DMS 273 (cell line): ENCODE results near the gene CX3CR1.
"Not testable (repeated sequence)": the region's sequence is repeated elsewhere in the genome, so short reads cannot be mapped to it uniquely, and the experiment has no call there.

Experiments
- DNase-seq: peaks from one replicate; lab custom pipeline; 2025; ENCODE audit not compliant: unreplicated experiment; lab: John Stamatoyannopoulos, UW

The CX3CR1 gene

DNA sequence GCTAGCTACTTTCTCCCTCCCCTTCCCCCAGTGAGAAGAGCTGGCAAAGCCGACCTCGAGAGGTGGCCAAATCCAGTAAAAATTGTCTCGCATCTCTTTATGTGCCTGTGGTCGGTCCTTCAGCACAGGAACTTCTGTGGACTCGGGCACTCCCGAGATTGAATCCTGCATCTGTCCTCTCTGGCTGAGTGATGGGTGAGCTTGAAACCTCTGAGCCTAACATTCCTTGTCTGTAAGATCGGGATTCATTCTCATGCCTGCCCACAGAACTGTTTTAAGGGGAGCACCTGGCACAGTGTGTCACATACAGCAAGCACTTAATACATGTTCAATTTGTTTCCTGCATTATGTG, 11.3 kb downstream of the CX3CR1 start:
- no peak for DNase-seq

DNA sequence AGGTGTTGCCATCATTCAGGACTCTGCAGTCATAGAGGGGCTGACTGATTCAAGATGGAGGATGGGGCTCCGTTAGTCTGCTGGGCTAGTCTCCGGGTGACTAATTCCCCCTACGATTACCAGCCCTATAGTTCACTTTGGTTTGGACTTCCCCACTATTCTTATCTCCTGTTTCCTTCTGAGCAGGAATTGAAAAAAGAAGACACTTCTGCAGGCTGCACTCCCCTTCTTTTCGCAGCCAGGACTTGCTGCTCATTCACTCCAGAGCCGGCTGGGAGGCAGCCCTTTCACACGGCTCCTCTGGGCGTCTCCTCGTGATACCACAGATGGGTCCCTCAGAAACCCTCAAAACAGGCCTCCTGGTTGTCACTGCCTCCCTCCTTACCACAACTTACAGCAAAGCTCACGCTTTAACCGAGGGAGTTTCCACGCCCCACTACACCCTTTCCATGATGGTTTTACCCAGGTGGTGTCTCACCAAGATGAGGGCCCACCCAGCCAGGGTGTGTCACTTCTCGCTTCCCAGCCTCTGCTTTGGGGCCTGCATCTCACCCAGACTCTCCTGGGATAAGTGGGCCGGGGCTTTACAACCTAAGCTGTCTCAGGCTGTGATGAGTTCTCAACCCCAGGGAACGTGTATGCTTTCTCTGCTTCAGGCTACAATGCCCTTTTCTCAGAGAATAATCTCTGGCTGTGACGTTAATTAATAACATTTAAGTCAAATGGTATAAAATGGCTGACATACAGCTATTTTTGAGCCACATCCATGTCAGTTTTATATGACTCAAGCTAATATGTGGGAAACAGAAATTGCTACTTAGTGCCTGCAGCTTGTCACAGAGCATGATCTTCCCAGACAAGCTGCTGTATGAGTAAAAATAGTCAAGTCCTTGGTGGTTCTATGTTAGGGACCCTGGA, 11.9 kb downstream of the CX3CR1 start:
- no peak for DNase-seq

DNA sequence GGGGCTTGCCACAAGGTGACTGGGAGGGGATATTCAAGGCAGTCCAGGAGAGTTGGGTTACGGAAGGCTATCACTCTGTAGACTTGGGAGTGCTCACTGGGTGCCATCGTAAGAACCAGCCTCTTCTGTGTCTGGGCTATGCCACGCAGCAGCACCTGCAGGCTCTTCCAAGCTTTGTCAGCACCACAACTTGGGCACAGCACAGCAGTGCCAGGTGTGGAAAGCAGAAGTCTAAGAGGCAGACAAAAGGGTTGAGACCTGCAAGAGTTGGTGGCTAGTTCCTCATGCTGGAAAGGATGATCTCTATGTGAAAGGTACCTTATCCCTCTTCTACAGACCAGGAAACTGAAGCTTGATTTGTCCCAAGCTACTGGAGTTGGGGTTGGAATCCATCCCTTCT, 15.8 kb downstream of the CX3CR1 start:
- no peak for DNase-seq

DNA sequence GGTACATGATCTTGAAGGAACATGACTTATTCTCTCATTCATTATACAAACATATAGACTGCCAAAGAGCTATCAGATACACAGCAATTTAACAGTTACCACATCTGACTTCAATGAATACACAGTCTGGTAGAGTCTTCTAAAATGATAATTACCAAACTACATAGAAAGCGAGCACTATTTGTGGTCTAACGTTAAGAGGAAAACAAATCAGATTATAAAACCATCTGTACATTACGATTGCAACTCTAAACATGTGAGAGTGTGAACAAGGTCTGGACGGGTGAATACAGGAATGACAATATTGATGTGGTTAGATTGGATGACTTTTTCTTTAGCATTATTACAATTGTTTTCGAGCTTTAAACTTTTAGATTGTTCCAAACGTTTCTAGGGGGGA, 16.3 kb downstream of the CX3CR1 start:
- no peak for DNase-seq

DNA sequence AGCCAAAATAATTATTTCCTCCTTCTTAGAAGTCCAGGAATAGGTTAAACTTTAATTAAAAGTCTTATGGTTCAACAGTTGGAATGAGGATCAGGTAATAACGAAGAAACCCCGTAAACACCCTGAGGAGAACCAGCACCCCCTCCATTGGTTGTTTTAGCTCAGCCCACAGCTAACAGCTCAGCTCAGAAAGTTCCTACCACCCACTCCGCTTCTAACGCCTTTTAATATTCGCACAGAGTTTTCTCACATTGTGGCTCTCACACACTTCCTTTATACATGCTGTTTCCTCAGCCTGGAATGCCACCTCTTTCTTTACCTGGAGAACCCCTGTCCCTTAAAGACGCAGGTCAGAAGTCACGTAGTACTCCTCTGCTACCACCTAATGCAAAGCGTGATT, 17.0 kb downstream of the CX3CR1 start:
- DNase-seq: no peak

DNA sequence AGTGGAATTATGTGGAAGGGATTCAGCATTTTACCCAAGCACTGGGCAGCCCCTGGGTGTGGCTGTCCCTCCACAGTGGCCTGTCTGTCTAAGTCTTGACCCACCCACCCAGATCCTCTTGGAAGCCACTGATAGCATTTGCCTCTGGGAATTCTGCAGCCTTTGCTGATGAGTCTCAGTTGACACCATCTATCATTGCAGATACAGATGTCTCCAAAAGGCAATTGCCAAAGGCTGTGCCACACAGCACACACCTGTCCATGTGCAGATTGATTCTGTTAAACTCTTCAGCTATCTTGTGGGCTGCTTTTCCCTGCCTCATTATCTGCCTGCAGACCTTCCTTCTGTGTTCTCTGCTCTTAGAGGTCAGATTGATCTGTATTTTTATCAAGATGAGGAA, 18.1 kb downstream of the CX3CR1 start:
- no peak for DNase-seq

DNA sequence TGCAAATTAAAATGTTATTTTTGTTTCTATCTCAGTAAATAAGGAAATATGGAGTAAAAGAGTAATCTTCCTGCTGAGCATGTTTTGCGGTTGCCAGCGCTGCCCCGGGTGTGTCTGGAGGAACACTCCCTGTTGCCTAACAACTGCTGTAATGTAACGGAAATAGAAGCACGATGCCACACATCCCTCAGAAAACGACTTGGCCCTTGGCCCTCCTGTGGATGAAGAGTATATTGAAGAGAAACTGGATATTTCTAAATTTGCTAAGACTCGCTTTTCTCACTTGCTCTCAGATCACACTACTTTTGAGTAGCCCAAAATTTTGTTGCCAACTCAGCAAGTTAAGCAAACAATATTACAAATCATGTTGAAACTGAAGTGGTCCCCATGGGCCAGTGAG, 18.9 kb downstream of the CX3CR1 start:
- DNase-seq: peak; percentile 80

DNA sequence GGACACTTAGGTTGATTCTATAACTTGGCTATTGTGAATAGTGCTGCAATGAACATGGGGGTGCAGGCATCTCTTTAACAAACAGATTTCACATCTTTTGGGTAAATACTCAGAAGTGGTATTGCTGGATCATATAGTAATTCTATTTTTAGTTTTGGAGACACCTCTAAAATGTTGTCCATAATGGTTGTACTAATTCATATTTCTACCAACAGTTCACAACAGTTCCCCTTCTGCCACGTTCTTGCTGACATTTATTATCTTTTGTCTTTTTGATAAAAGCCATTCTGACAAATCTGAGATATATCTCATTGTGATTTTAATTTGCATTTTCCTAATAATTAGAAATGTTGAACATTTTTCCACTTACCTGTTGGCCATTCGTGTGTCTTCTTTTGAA, 19.5 kb downstream of the CX3CR1 start:
- DNase-seq: no peak

DNA sequence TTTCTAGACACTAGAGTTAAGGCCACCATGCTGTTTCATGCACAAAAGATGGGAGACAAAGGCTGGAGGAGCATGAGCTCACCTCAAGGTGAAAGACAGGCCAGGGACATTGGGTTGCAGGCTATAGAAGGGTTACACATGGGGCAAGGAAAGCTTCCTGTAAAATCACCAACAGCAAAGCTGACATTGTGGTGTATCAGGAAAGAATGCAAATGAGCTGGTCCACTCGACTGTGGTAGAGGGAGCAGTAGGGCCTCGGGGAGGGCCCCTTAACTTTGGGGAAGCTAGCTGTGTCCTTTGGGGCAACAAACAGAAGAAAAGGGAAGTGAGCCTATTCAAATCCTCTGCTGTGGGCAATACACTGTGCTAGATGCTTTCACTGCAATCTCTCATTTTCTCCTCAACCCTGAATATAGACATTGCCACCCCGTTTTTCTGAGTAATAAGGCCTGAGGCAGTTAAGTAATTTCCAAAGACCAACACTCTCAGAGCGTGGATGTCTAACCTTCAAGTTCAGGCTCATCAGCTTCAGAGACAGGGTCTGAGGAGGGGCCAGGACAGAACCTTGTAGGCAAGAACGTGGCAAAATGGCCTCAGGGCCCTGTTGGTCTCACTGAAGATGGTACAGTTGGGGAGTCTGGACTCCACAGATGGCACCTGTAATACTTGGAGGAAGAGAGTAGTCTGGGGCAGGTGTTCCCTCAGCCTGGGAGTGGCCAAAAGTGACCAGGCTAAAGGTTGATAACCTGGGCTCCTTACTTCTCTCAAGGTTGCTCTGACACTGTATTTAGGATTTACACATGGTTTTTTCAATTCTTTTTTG, 24.1 kb downstream of the CX3CR1 start:
- no peak for DNase-seq

DNA sequence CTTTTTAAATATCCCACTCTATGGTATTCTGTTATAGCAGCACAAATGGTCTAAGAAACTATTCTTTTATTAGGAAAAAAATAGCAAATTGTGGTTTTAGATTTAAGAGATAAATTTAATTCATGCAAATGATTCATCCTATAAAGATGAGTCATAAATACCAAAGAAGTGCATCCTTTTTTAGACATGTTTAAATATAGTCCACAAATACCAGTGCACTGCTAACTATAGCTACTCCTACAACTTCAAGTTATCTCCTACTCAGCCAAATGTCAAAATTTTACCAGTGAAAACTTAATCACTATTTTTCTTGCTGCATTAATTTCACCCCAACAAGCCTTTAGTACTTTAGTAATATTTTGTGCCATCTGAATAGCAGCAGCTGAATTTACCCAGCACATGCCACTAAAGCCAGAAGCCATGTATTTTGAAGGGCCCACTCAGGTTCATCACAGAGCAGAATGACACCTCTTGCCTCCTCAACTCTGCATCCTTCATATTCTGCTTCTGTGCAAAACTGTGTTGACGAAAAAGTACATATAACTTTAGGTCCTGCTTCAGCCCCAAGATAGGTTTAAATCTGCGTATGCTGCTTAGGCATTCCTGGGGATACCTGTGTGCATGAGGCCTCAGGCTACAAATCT, 24.9 kb downstream of the CX3CR1 start:
- DNase-seq: no peak

DNA sequence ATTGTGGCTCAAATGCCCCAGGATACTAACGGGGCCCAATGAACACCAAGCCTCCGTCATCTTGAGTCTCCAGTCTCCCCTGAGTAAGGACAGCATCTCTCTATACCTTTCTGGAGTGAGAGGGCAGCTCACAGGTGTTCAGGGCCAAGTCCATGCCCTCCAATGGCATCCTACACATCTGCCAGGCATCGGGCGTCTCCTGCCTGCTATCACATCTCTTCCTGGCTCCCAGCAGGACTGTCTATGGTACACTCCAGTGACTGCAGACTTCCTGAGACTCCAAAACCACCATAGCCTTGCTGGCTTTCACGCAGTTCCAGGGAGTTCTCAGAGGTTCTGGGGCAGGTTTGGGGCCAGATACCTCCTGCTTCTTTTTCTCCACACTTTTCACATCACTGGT, 28.3 kb downstream of the CX3CR1 start:
- no peak for DNase-seq

DNA sequence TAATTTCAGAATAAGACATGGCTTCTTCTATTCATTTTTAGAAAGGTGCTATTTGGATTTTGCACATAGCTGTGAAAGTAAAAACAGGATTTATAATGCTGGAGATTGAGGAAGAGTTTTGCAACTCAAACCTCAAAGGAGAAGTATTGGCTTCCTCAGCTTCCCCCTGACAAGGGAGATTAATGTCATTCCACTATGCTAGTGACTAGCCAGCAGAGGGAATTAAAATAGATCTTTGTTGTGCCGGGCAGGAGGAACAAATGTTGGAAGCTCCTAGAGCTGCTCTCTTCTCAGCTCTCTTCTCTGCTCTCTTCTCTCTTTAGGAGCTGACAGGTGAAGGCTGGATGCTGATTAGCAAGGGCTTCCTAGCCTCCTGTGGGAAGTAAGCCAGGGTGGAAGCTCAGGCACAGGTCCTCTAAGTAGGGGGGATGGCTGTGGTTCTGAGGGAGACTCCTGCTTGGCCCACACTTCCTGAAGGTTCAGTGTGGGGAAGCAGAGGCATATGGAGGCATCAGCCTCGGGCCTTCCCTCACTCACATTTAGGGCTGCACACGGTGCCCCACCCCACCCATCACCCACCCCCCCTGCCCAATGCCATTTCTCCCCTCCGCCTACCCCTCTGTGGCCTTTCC, 29.6 kb downstream of the CX3CR1 start:
- no peak for DNase-seq

DNA sequence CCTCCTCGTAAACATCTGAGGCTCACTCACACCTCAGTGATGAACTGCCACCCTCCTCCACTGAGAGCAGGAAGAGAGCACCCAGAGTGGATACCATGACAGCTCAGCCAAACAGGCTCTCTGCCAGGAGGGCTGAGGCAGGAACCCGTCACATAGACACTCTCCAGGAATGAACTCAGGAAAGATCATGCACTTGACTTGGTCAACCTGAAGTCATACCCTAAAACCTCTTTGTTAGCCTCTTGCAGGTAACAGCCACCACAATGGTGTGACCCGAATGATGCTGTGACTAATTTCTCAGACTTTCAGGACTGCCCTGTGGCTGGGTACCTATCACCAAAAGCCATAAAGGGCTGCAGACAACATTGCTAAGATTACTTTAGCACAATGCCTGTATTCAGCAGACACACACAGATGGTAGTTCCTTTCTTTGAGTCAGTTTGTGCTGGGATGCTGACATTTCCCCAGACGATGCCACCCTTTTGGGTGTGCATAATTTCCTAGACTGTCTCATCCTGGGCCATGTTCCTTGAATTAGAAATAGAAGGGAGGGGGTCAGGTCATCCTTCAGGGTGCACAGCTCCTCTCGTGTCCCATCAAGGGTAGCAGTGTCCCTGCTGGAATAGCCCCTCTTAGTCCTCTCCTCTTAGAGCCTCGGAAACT, 30.3 kb downstream of the CX3CR1 start:
- DNase-seq: no peak

DNA sequence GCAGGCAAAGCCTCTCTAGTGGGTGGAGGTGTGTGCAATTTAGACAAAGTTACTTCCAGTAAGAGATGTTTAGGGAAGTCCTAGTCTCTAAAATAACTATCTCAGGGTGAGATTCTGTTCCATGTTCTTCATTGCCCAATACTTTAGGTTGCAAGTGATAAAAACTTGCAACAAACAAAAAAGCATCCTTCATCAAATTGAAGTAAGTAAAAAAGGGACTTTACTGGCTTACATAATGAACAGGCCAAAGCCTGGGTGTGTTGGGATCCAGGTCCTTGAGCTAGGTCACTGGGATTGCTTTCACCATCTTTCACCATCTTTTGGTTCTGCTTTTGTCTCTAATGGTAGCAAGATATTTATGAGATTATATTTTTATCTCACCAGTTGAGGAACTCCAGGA, 38.3 kb downstream of the CX3CR1 start:
- DNase-seq: no peak

DNA sequence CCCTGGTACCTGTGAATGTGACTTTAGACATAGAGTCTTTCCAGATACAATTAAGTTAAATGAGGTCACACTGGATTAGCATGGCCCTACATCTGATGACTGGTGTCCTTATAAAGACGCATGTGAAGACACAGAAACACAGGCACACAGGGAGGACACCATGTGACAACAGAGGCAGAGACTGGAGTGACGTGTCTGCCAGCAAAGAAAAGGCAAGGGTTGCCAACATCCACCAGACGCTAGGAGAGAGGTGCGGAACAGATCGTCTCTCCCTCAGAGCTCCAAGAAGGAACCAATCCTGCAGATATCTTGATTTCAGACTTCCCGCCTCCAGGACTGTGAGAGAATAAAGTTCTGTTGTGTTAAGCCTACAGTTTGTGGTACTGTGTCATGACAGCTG, 42.8 kb downstream of the CX3CR1 start:
- DNase-seq: no peak

DNA sequence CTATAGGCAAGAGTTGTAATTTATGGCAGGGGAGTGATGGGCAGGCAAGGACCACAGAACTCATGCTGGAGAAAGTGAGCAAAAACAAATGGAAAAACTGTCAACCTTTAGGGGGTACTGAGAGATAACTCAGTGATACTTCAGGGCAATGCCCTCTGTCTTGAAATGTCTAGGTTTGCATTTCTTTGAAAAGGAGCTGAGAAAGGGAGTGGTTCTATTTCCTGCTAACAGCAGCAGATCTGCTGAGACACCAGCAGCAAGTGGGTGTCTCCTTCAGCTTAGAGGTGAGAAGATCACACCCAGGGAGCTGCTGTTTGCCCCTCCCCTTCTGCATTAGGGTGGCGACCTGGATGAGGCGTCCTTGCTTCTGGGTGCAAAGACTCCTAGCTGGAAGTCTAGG, 45.2 kb downstream of the CX3CR1 start:
- no peak for DNase-seq

DNA sequence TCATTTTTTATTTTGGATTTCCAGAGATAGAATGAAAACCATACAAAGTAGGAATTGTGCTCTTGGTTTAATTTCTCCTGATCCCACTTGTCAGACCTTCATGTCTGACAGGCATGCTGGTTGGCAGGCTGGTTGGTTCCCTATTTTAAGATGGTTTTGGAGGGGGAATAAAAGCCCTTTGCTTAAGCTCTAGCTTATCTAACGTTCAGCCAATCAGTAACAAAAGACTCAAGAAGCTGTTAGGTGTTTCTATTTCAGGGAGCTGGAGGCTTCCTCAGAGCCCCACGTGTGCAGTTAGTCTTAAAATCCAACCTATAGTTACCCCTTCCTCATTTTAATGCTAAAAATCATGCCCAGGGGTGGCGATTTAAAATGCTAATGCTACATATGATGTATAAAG, 47.0 kb downstream of the CX3CR1 start:
- DNase-seq: no peak

DNA sequence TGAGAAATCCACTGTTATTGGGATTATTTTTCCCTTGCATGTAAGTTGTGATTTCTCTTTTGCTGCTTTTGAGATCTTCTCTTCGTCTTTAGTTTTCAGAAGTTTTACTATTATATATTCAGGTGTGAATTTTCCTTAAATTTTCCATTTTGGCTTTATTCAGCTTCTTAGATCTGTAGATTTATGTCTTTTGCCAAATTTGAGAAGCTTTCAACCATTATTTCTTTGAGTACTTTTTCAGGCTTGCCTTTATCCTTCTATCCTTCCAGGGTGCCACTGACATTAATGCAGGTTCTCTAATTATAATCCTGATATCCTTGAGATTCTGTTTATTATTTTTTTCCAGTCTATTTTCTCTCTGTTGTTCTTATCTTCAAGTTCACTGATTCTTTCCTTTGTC, 49.4 kb downstream of the CX3CR1 start:
- DNase-seq: no peak

DNA sequence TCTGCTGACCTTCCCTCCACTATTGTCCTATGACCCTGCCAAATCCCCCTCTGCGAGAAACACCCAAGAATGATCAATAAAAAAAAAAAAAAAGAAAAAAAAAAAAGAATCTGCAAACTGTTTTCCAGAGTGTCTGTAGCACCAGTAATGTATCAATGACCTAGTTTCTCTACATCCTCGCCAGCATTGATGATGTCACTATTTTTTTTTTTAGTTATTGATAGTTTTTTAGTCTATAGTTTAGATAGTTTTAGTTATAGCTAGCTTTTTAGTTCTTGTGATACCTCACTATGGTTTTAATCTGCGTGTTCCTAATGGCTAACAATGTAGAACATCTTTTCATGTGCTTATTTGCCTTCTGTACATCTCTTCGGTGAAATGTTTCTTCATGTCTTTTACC, 51.3 kb downstream of the CX3CR1 start:
- DNase-seq: no peak

DNA sequence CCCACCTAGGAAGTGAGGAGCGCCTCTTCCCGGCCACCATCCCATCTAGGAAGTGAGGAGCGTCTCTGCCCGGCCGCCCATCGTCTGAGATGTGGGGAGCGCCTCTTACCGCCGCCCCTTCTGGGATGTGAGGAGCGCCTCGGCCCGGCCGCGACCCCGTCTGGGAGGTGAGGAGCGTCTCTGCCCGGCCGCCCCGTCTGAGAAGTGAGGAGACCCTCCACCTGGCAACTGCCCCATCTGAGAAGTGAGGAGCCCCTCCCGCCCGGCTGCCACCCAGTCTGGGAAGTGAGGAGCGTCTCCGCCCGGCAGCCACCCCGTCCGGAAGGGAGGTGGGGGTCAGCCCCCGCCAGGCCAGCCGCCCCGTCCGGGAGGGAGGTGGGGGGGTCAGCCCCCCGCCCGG, 52.2 kb downstream of the CX3CR1 start:
- not testable (repeated sequence) for DNase-seq
